IMR-90 (cell line): ENCODE results near the gene GSG1L. TPM values are rescaled to one million over a fixed set of nuclear protein-coding genes. Genes with fewer than 3 reads are reported as not detected.

Experiments
- ATAC-seq: fragments of 200-7000 bp; cut with Tn5 transposase; 2 replicates; pipeline ENCODE4 v1.9.1; 2020; ENCODE audit warnings: low read depth, mild to moderate bottlenecking, moderate library complexity
- BruUV-seq: library from RNA; stranded (reverse); fragments of 400-500 nt; replicated peaks from 2 replicates; lab custom pipeline; 2021; lab: Mats Ljungman, UMichigan
- CTCF ChIA-PET: fragments of 300-600 bp; formaldehyde crosslinking; extraction: SDS; loops from one replicate; lab custom pipeline; 2021; ENCODE audit warnings: antibody characterized with exemption; lab: Yijun Ruan, JAX
- POLR2A ChIA-PET: fragments of 300-600 bp; sonication (Branson Sonifier 250); formaldehyde crosslinking; loops from one replicate; lab custom pipeline; 2022; ENCODE audit warnings: antibody characterized with exemption; ENCODE audit not compliant: unreplicated experiment; lab: Charles Lee
- DNase-seq: peaks from one replicate; pipeline ENCODE4 v3.0.0; 2013
- H2AFZ ChIP-seq: replicated peaks from 2 replicates; pipeline ENCODE3; 2013; ENCODE audit warnings: low read length, mild to moderate bottlenecking; ENCODE audit not compliant: poor library complexity
- H2AK5ac ChIP-seq: 2 replicates; pipeline ENCODE4 v1.6.1; 2013; ENCODE audit warnings: low read depth, low read length, inconsistent platforms
- H2AK9ac ChIP-seq: replicated peaks from 2 replicates; pipeline ENCODE3; 2013; ENCODE audit warnings: mild to moderate bottlenecking, low read depth, low read length, moderate library complexity; ENCODE audit not compliant: poor library complexity
- H2BK120ac ChIP-seq: 2 replicates; pipeline ENCODE4 v1.6.1; 2013; ENCODE audit warnings: low read depth, low read length, inconsistent platforms
- H2BK15ac ChIP-seq: 3 replicates; pipeline ENCODE4 v1.6.1; 2013; ENCODE audit warnings: low read depth, low read length, inconsistent platforms
- H2BK20ac ChIP-seq: 2 replicates; pipeline ENCODE4 v1.6.1; 2013; ENCODE audit warnings: low read depth, mild to moderate bottlenecking, inconsistent platforms, low read length, moderate library complexity
- H2BK5ac ChIP-seq: 2 replicates; pipeline ENCODE4 v1.6.1; 2013; ENCODE audit warnings: mild to moderate bottlenecking, low read depth, low read length, inconsistent platforms; ENCODE audit not compliant: poor library complexity, severe bottlenecking
- H3K14ac ChIP-seq: replicated peaks from 2 replicates; pipeline ENCODE4 v1.6.1; 2013; ENCODE audit warnings: low read depth, low read length, inconsistent platforms
- H3K18ac ChIP-seq: 2 replicates; pipeline ENCODE4 v1.6.1; 2013; ENCODE audit warnings: low read depth, low read length, control low read depth
- H3K23ac ChIP-seq: 2 replicates; pipeline ENCODE4 v1.6.1; 2013; ENCODE audit warnings: low read depth, low read length, inconsistent platforms
- H3K27ac ChIP-seq: 2 replicates; pipeline ENCODE4 v1.5.1; 2013; ENCODE audit warnings: mild to moderate bottlenecking, control low read depth, low read length; ENCODE audit not compliant: insufficient read depth
- H3K27me3 ChIP-seq: 2 replicates; pipeline ENCODE4 v1.6.1; 2013; ENCODE audit warnings: low read length; ENCODE audit not compliant: control insufficient read depth, insufficient read depth
- H3K36me3 ChIP-seq: 2 replicates; pipeline ENCODE4 v1.6.1; 2013; ENCODE audit warnings: low read length, mixed read lengths; ENCODE audit not compliant: control insufficient read depth, insufficient read depth
- H3K4ac ChIP-seq: 2 replicates; pipeline ENCODE4 v1.6.1; 2013; ENCODE audit warnings: low read depth, low read length, inconsistent platforms
- H3K4me1 ChIP-seq: 2 replicates; pipeline ENCODE4 v1.6.1; 2013; ENCODE audit warnings: low read length, mixed read lengths; ENCODE audit not compliant: control insufficient read depth, insufficient read depth
- H3K4me2 ChIP-seq: 2 replicates; pipeline ENCODE4 v1.6.1; 2013; ENCODE audit warnings: low read depth, mild to moderate bottlenecking, control low read depth, low read length, moderate library complexity
- H3K4me3 ChIP-seq: 2 replicates; pipeline ENCODE4 v1.5.1; 2013; ENCODE audit warnings: low read depth, mild to moderate bottlenecking, control low read depth, low read length, moderate library complexity; ENCODE audit not compliant: insufficient read depth
- H3K56ac ChIP-seq: 2 replicates; pipeline ENCODE4 v1.6.1; 2013; ENCODE audit warnings: low read length, inconsistent platforms; ENCODE audit not compliant: insufficient read depth; ENCODE audit errors: extremely low read depth
- H3K79me1 ChIP-seq, 2 experiments: 2 replicates each; pipeline ENCODE4 v1.6.1; 2013; ENCODE audit warnings: low read length in 2 of 2, inconsistent platforms in 1 of 2, low read depth in 1 of 2
- H3K9ac ChIP-seq: 2 replicates; pipeline ENCODE4 v1.6.1; 2013; ENCODE audit warnings: low read depth, low read length, control low read depth
- H3K9me1 ChIP-seq: 2 replicates; pipeline ENCODE4 v1.6.1; 2013; ENCODE audit warnings: low read length, inconsistent platforms; ENCODE audit not compliant: insufficient read depth
- H3K9me3 ChIP-seq: 2 replicates; pipeline ENCODE4 v1.6.1; 2013; ENCODE audit warnings: low read length; ENCODE audit not compliant: control insufficient read depth, insufficient read depth
- H4K20me1 ChIP-seq: 2 replicates; pipeline ENCODE4 v1.6.1; 2013; ENCODE audit warnings: low read length, inconsistent platforms; ENCODE audit not compliant: insufficient read depth
- H4K5ac ChIP-seq: 2 replicates; pipeline ENCODE4 v1.6.1; 2013; ENCODE audit warnings: mild to moderate bottlenecking, low read depth, low read length, control low read depth
- H4K8ac ChIP-seq, 2 experiments: 2 replicates each; pipeline ENCODE4 v1.6.1; 2013; ENCODE audit warnings: low read depth in 2 of 2, low read length in 2 of 2, control low read depth in 1 of 2, inconsistent platforms in 1 of 2
- H4K91ac ChIP-seq: 2 replicates; pipeline ENCODE4 v1.6.1; 2013; ENCODE audit warnings: low read depth, low read length, inconsistent platforms; ENCODE audit not compliant: insufficient read depth
- CEBPB ChIP-seq: IDR thresholded peaks from 2 replicates; pipeline ENCODE4 v1.6.1; 2012; ENCODE audit warnings: low read depth, low read length, improper control_type of control experiment
- CTCF ChIP-seq: conservative IDR thresholded peaks from 2 replicates; pipeline ENCODE4 v1.5.1; 2012; ENCODE audit warnings: mild to moderate bottlenecking, low read depth, low read length, improper control_type of control experiment
- FOS ChIP-seq: fragments of 150-350 bp; IDR thresholded peaks from 2 replicates; pipeline ENCODE4 v1.6.1; 2016; ENCODE audit warnings: low read depth, low read length
- MAFK ChIP-seq: IDR thresholded peaks from 2 replicates; pipeline ENCODE4 v1.6.1; 2012; ENCODE audit warnings: low read depth, low read length, improper control_type of control experiment
- MAZ ChIP-seq: IDR thresholded peaks from 2 replicates; pipeline ENCODE4 v1.6.1; 2012; ENCODE audit warnings: low read depth, mild to moderate bottlenecking, low read length, improper control_type of control experiment, moderate library complexity, borderline replicate concordance
- MXI1 ChIP-seq: IDR thresholded peaks from 2 replicates; pipeline ENCODE4 v1.6.1; 2012; ENCODE audit warnings: low read depth, mild to moderate bottlenecking, low read length, moderate library complexity, borderline replicate concordance
- NFE2L2 ChIP-seq: fragments of 150-350 bp; IDR thresholded peaks from 2 replicates; pipeline ENCODE4 v1.6.1; 2016; ENCODE audit warnings: low read depth, mild to moderate bottlenecking, low read length
- RAD21 ChIP-seq: IDR thresholded peaks from 2 replicates; pipeline ENCODE4 v1.6.1; 2012; ENCODE audit warnings: low read length, improper control_type of control experiment
- RCOR1 ChIP-seq: IDR thresholded peaks from 2 replicates; pipeline ENCODE4 v1.6.1; 2012; ENCODE audit warnings: mild to moderate bottlenecking, low read length, improper control_type of control experiment; ENCODE audit not compliant: insufficient replicate concordance
- RFX5 ChIP-seq: IDR thresholded peaks from 2 replicates; pipeline ENCODE4 v1.8.0; 2012; ENCODE audit warnings: low read depth, mild to moderate bottlenecking, low read length, moderate library complexity
- SMC3 ChIP-seq: fragments of 150-350 bp; IDR thresholded peaks from 2 replicates; pipeline ENCODE4 v1.6.1; 2016; ENCODE audit warnings: low read depth, mild to moderate bottlenecking, antibody characterized with exemption, low read length, moderate library complexity
- USF2 ChIP-seq: fragments of 150-350 bp; IDR thresholded peaks from 2 replicates; pipeline ENCODE4 v1.6.1; 2017; ENCODE audit warnings: mild to moderate bottlenecking, antibody characterized with exemption, low read length, low read depth
- WGBS, 2 experiments: methylation state at CpG; one replicate each; pipeline versions ENCODE4 v1.1.5 to v1.1.7; 2013; ENCODE audit warnings: missing lambda C conversion rate in 2 of 2; ENCODE audit not compliant: insufficient read length in 1 of 2; ENCODE audit errors: extremely low coverage in 2 of 2; 5-methylcytosine and 5-hydroxymethylcytosine counted together
- dilution Hi-C: fragments of 300-500 bp; cut with HindIII; formaldehyde crosslinking; loops from one replicate; pipeline ENCODE4 v1.14.3; 2018; ENCODE audit warnings: low sequenced_read_pairs; ENCODE audit not compliant: unreplicated experiment
- in situ Hi-C: fragments of 300-500 bp; cut with MboI; formaldehyde crosslinking; loops from 3 replicates; pipeline ENCODE4 v1.14.3; 2019; ENCODE audit warnings: low sequenced_read_pairs, inconsistent platforms, mixed read lengths
- intact Hi-C: fragments of 100-400 bp; cut with micrococcal nuclease; formaldehyde crosslinking; loops from 2 replicates; pipeline ENCODE4 v1.10.0; 2022
- polyA plus RNA-seq, 3 experiments: library from polyadenylated mRNA; depleted of rRNA; stranded (reverse); fragments of >200 nt; gene quantifications; 2 replicates each; pipeline ENCODE4 v1.2.3, GENCODE V29; 2012; ENCODE audit warnings: low replicate concordance in 1 of 3
- total RNA-seq: library from RNA; depleted of rRNA; stranded (reverse); fragments of >200 nt; gene quantifications from 2 replicates; pipeline ENCODE4 v1.2.3, GENCODE V29; 2012

The GSG1L gene
- total and polyA plus RNA-seq, 2 of the 4 experiments (the other 2 are of a cell fraction): not detected

- H3K23ac ChIP-seq: no peak overlapping the region
- no peak for ATAC-seq
- H2AK9ac ChIP-seq: no peak overlapping the region
- no peak overlapping the region for H3K4me2 ChIP-seq
- no peak overlapping the region for H2BK15ac ChIP-seq
- no peak overlapping the region for H2BK5ac ChIP-seq
- no peak for TF ChIP-seq NFE2L2
- TF ChIP-seq MAFK: no peak
- TF ChIP-seq RAD21: no peak
- TF ChIP-seq MAZ: no peak
- TF ChIP-seq SMC3: no peak
- TF ChIP-seq USF2: no peak
- no peak for TF ChIP-seq CTCF
- TF ChIP-seq RCOR1: no peak
- no peak for TF ChIP-seq FOS
- TF ChIP-seq CEBPB: no peak
- no peak for TF ChIP-seq RFX5
- no peak for TF ChIP-seq MXI1
- no peaks in the 10 kb centered on the region for H3K79me1 ChIP-seq
- no peak overlapping the region for H2BK20ac ChIP-seq
- in situ Hi-C loops: no loop called here
- POLR2A ChIA-PET: no interaction called here
- H3K9me1 ChIP-seq: peaks cover 3% of the 10 kb centered on the region
- H4K8ac ChIP-seq: no peak overlapping the region
- no peaks in the 10 kb centered on the region for H4K20me1 ChIP-seq
- no peak overlapping the region for H4K91ac ChIP-seq
- H3K18ac ChIP-seq: no peak overlapping the region
- no peak overlapping the region for H2BK120ac ChIP-seq
- no peak for DNase-seq
- H3K4me3 ChIP-seq: no peak overlapping the region
- H4K5ac ChIP-seq: no peak overlapping the region
- no TSS peak for BruUV-seq
- no peak overlapping the region for H3K14ac ChIP-seq
- no peak overlapping the region for H2AK5ac ChIP-seq
- H3K56ac ChIP-seq: no peak overlapping the region
- intact Hi-C loops: no loop called here
- no peaks in the 10 kb centered on the region for H3K27me3 ChIP-seq
- CTCF ChIA-PET: no interaction called here
- H3K4me1 ChIP-seq: no peaks in the 10 kb centered on the region
- H3K9ac ChIP-seq: no peak overlapping the region
- no peak overlapping the region for H3K4ac ChIP-seq
- no peak overlapping the region for H2AFZ ChIP-seq
- whole genome bisulfite sequencing, 2 experiments: 100% methylated on average over 3 of the region's 18 CpGs; no CpG with 5 or more reads in 1 of the 2 experiments
- H3K36me3 ChIP-seq: peaks cover 12% of the 10 kb centered on the region
- dilution Hi-C loops: no loop called here
- no peak overlapping the region for H3K27ac ChIP-seq
- peaks cover 3% of the 10 kb centered on the region for H3K9me3 ChIP-seq
Observed at GRCh38 chr16:27746076-27746855, 317.2 kb downstream of the GSG1L start.
